HFFc6 (cell line): ENCODE data around the gene DMAC2. TPM values are rescaled to one million over a fixed set of nuclear protein-coding genes. Genes with fewer than 3 reads are reported as not detected.

Experiments used
- DNase-seq: peaks from one replicate; pipeline ENCODE4 v3.0.0-alpha.2; 2018
- H3K27ac Mint-ChIP-seq: 2 replicates; pipeline ENCODE4 v1.8.0; 2020; ENCODE audit warnings: mild to moderate bottlenecking, mixed read lengths
- H3K27me3 Mint-ChIP-seq: 2 replicates; pipeline ENCODE4 v1.8.0; 2021; ENCODE audit warnings: mild to moderate bottlenecking, moderate library complexity, mixed read lengths; ENCODE audit not compliant: insufficient read depth
- H3K36me3 Mint-ChIP-seq: 2 replicates; pipeline ENCODE4 v1.8.0; 2021; ENCODE audit warnings: low read depth, mixed read lengths
- H3K4me1 Mint-ChIP-seq: 2 replicates; pipeline ENCODE4 v1.8.0; 2020; ENCODE audit warnings: low read depth, mixed read lengths
- H3K4me3 Mint-ChIP-seq: 2 replicates; pipeline ENCODE4 v1.8.0; 2020; ENCODE audit warnings: mild to moderate bottlenecking, moderate library complexity, mixed read lengths
- H3K9me3 Mint-ChIP-seq: 2 replicates; pipeline ENCODE4 v1.8.0; 2020; ENCODE audit warnings: mild to moderate bottlenecking, mixed read lengths
- CTCF ChIP-seq: fragments of 200-600 bp; sonication (generic); IDR thresholded peaks from 2 replicates; pipeline ENCODE4 v1.5.0; 2021; ENCODE audit warnings: antibody characterized with exemption, mild to moderate bottlenecking
- total RNA-seq, 6 experiments: library from RNA; stranded (reverse); fragmentation: NEBNext Ultra II Directional; extraction: Animal tissue kit (Norgen Biotek cat#: 25700); gene quantifications; 2 replicates in 1 of 6; 3 replicates in 5 of 6; pipeline ENCODE4 v1.2.3, GENCODE V29; 2021

DMAC2 gene
- total RNA-seq, 6 experiments from 2014 or later = 42.8 to 52.2 (median 46.3) TPM

GRCh38 chr19:41397086-41398049 is 42.3 kb downstream of the DMAC2 start, which contains the start of the genes BCKDHA and EXOSC5:
Gene BCKDHA, plus strand, starts transcription at chr19:41397818. Its CDS starts 10 bp downstream, at chr19:41397828.
Gene EXOSC5, minus strand, starts transcription at chr19:41397359. Its CDS starts 31 bp downstream, at chr19:41397328.
- no peaks in the 10 kb centered on the region for H3K36me3 Mint-ChIP-seq
- peak; percentile 100 for DNase-seq
- no peaks in the 10 kb centered on the region for H3K27me3 Mint-ChIP-seq
- 0 out of 2 replicates have a peak, but pooled peaks have one; percentile 11 for TF ChIP-seq CTCF
- H3K4me1 Mint-ChIP-seq = peaks cover 44% of the 10 kb centered on the region
- peak within 1 kb of the TSS; percentile 98 for H3K4me3 Mint-ChIP-seq
- no peaks in the 10 kb centered on the region for H3K9me3 Mint-ChIP-seq
- peak within 1 kb of the TSS; percentile 100 for H3K27ac Mint-ChIP-seq

- peaks cover 36% of the 10 kb centered on the region for H3K4me1 Mint-ChIP-seq
- H3K36me3 Mint-ChIP-seq = peaks cover 5% of the 10 kb centered on the region; the same call in 1 of the 2 replicates
- no peak overlapping the region; the same call in 1 of the 2 replicates for H3K4me3 Mint-ChIP-seq
- H3K27ac Mint-ChIP-seq = peak overlapping the region; percentile 12
- no peak for TF ChIP-seq CTCF
- no peak for DNase-seq
- no peaks in the 10 kb centered on the region for H3K9me3 Mint-ChIP-seq
- no peaks in the 10 kb centered on the region for H3K27me3 Mint-ChIP-seq
These were observed 44.4 kb downstream of the DMAC2 start for GRCh38 chr19:41395355-41395754.

GRCh38 chr19:41392775-41393174 is 46.9 kb downstream of the DMAC2 start:
- Mint-ChIP-seq H3K36me3 (peaks cover 5% of the 10 kb centered on the region; the same call in 1 of the 2 replicates), H3K4me1 (peaks cover 18% of the 10 kb centered on the region), H3K27me3 (no peaks in the 10 kb centered on the region), H3K27ac (no peak overlapping the region), H3K9me3 (no peaks in the 10 kb centered on the region), H3K4me3 (no peak overlapping the region)
- no peak for DNase-seq
- TF ChIP-seq CTCF = no peak

GRCh38 chr19:41391618-41392017 is 48.1 kb downstream of the DMAC2 start:
- Mint-ChIP-seq H3K9me3 (no peaks in the 10 kb centered on the region), H3K36me3 (peaks cover 5% of the 10 kb centered on the region; the same call in 1 of the 2 replicates), H3K27me3 (no peaks in the 10 kb centered on the region), H3K4me3 (no peak overlapping the region), H3K4me1 (peaks cover 16% of the 10 kb centered on the region), H3K27ac (no peak overlapping the region)
- no peak for TF ChIP-seq CTCF
- DNase-seq = no peak

- no peak overlapping the region for H3K27ac Mint-ChIP-seq
- no peak for DNase-seq
- peaks cover 10% of the 10 kb centered on the region; the same call in 1 of the 2 replicates for H3K36me3 Mint-ChIP-seq
- TF ChIP-seq CTCF = no peak
- no peak overlapping the region for H3K4me3 Mint-ChIP-seq
- H3K9me3 Mint-ChIP-seq = no peaks in the 10 kb centered on the region
- no peaks in the 10 kb centered on the region for H3K27me3 Mint-ChIP-seq
- no peaks in the 10 kb centered on the region for H3K4me1 Mint-ChIP-seq
These were observed 53.3 kb downstream of the DMAC2 start for GRCh38 chr19:41386442-41386841.
